HL-60 (cell line): ENCODE data around the gene TOMM22.

Experiments used
- DNase-seq, 2 experiments: peaks; one replicate each; pipeline ENCODE4 v3.0.0-alpha.2; 2010 to 2020; ENCODE audit warnings: low read depth in 1 of 2, low spot score in 1 of 2
- H3K27ac ChIP-seq: fragments of 250-450 bp; sonication (Bioruptor Pico); replicated peaks from 2 replicates; pipeline ENCODE4 v1.5.1; 2020; ENCODE audit warnings: mild to moderate bottlenecking, moderate library complexity
- H3K27me3 ChIP-seq: fragments of 250-450 bp; sonication (Bioruptor Pico); 2 replicates; pipeline ENCODE4 v1.5.1; 2021; ENCODE audit warnings: mild to moderate bottlenecking, moderate library complexity; ENCODE audit not compliant: insufficient read depth, poor library complexity, severe bottlenecking
- H3K4me3 ChIP-seq: replicated peaks from 2 replicates; pipeline ENCODE4 v1.5.1; 2011; ENCODE audit warnings: mild to moderate bottlenecking, control low read depth, low read length; ENCODE audit not compliant: insufficient read depth
- GABPA ChIP-seq: IDR thresholded peaks from 2 replicates; pipeline ENCODE4 v1.6.1; 2012; ENCODE audit warnings: low read depth
- POLR2AphosphoS5 ChIP-seq: IDR thresholded peaks from 2 replicates; pipeline ENCODE4 v1.6.1; 2012; ENCODE audit warnings: low read depth
- SPI1 ChIP-seq: IDR thresholded peaks from 2 replicates; pipeline ENCODE4 v1.6.1; 2012; ENCODE audit warnings: low read depth, mild to moderate bottlenecking, borderline replicate concordance
- TF ChIP-seq, protein P1 (sequence below): IDR thresholded peaks from 2 replicates; pipeline ENCODE4 v1.6.1; 2012; ENCODE audit warnings: low read depth; ENCODE audit not compliant: insufficient replicate concordance
- TF ChIP-seq, protein P2 (sequence below): IDR thresholded peaks from one replicate; pipeline ENCODE4 v1.5.1; 2011; ENCODE audit warnings: low read length, control low read depth, inconsistent platforms; ENCODE audit not compliant: insufficient read depth

TOMM22 gene

DNA sequence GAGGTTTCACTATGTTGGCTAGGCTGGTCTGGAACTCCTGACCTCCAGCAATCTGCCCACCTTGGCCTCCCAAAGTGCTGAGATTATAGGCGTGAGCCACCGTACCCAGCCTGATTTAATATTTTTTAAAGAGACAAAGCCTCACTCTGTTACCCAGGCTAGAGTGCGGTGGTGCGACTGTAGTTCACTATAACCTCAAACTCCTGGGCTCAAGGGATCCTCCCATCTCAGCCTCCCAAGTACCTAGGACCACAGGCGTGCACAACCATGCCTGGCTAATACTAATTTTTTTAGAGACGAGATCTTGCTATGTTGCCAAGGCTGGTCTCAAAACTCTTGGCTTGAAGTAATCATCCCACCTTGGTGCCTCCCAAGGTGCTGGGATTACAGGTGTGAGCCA is 37.4 kb downstream of the TOMM22 start:
- TF ChIP-seq POLR2AphosphoS5 (no peak), SPI1 (no peak), GABPA (no peak)
- TF ChIP-seq, protein P1, sequence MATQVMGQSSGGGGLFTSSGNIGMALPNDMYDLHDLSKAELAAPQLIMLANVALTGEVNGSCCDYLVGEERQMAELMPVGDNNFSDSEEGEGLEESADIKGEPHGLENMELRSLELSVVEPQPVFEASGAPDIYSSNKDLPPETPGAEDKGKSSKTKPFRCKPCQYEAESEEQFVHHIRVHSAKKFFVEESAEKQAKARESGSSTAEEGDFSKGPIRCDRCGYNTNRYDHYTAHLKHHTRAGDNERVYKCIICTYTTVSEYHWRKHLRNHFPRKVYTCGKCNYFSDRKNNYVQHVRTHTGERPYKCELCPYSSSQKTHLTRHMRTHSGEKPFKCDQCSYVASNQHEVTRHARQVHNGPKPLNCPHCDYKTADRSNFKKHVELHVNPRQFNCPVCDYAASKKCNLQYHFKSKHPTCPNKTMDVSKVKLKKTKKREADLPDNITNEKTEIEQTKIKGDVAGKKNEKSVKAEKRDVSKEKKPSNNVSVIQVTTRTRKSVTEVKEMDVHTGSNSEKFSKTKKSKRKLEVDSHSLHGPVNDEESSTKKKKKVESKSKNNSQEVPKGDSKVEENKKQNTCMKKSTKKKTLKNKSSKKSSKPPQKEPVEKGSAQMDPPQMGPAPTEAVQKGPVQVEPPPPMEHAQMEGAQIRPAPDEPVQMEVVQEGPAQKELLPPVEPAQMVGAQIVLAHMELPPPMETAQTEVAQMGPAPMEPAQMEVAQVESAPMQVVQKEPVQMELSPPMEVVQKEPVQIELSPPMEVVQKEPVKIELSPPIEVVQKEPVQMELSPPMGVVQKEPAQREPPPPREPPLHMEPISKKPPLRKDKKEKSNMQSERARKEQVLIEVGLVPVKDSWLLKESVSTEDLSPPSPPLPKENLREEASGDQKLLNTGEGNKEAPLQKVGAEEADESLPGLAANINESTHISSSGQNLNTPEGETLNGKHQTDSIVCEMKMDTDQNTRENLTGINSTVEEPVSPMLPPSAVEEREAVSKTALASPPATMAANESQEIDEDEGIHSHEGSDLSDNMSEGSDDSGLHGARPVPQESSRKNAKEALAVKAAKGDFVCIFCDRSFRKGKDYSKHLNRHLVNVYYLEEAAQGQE: no peak
- TF ChIP-seq, protein P2, sequence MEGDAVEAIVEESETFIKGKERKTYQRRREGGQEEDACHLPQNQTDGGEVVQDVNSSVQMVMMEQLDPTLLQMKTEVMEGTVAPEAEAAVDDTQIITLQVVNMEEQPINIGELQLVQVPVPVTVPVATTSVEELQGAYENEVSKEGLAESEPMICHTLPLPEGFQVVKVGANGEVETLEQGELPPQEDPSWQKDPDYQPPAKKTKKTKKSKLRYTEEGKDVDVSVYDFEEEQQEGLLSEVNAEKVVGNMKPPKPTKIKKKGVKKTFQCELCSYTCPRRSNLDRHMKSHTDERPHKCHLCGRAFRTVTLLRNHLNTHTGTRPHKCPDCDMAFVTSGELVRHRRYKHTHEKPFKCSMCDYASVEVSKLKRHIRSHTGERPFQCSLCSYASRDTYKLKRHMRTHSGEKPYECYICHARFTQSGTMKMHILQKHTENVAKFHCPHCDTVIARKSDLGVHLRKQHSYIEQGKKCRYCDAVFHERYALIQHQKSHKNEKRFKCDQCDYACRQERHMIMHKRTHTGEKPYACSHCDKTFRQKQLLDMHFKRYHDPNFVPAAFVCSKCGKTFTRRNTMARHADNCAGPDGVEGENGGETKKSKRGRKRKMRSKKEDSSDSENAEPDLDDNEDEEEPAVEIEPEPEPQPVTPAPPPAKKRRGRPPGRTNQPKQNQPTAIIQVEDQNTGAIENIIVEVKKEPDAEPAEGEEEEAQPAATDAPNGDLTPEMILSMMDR: no peak
- Histone ChIP-seq H3K4me3 (no peak overlapping the region), H3K27me3 (no peaks in the 10 kb centered on the region), H3K27ac (no peak overlapping the region)
- no peak for DNase-seq

DNA sequence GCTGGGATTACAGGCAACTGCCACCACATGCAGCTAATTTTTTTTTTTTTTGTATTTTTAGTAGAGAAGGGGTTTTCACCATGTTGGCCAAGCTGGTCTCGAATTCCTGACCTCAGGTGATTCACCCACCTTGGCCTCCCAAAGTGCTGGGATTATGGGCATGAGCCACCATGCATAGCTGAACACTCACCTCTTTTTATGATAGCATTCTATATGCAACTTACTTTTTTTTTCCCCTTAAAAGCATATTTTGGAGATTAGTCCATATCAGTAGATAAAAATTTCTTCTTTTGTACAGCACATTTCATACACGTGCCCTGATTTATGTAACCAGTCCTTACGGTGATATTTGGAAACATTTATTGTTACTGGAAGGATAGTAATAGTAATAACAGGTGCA is 38.6 kb downstream of the TOMM22 start:
- no peak for TF ChIP-seq POLR2AphosphoS5
- TF ChIP-seq, protein P2: no peak
- TF ChIP-seq, protein P1: no peak
- no peak for TF ChIP-seq SPI1
- TF ChIP-seq GABPA: no peak
- H3K27ac ChIP-seq: no peak overlapping the region
- DNase-seq: no peak
- no peak overlapping the region for H3K4me3 ChIP-seq
- no peaks in the 10 kb centered on the region for H3K27me3 ChIP-seq

DNA sequence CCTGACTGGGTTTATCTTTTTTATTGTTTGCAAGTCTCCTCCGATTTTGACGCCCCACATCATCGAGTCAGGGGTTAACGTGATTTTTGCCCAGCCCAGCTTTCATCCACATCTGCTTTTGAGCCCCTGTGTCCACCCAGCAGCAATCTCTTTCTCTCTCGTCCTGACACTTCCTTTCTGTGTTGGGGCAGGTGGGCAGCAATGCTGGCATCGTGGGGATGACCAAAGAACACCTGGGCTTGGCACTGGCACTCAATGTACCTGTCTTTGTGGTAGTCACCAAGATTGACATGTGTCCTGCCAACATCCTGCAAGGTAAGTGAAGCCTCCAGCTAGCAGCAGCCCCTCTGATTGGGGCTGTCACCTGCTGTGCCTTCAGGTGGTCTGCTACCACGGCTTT is 39.8 kb downstream of the TOMM22 start:
- TF ChIP-seq SPI1: no peak
- TF ChIP-seq GABPA: no peak
- TF ChIP-seq, protein P1: no peak
- no peak for TF ChIP-seq POLR2AphosphoS5
- TF ChIP-seq, protein P2: no peak
- no peak overlapping the region for H3K4me3 ChIP-seq
- no peak overlapping the region for H3K27ac ChIP-seq
- H3K27me3 ChIP-seq: no peaks in the 10 kb centered on the region
- DNase-seq: no peak
